ENCODE data around the gene NINL.

Gene NINL

GRCh38 chr20:25567286-25567685 is 18.0 kb downstream of the NINL start:
- no peak for TF ChIP-seq CTCF (IDR thresholded peaks at IDR 0.05)

GRCh38 chr20:25566821-25567220 is 18.5 kb downstream of the NINL start:
- no peak for TF ChIP-seq CTCF (IDR thresholded peaks at IDR 0.05)

GRCh38 chr20:25565578-25566157 is 19.7 kb downstream of the NINL start:
- TF ChIP-seq CTCF (IDR thresholded peaks at IDR 0.05): no peak

GRCh38 chr20:25563876-25564275 is 21.5 kb downstream of the NINL start:
- no peak for TF ChIP-seq CTCF (IDR thresholded peaks at IDR 0.05)

- no peak for TF ChIP-seq CTCF (IDR thresholded peaks at IDR 0.05)
Observed at GRCh38 chr20:25563362-25563761, 22.0 kb downstream of the NINL start.

- no peak for TF ChIP-seq CTCF (IDR thresholded peaks at IDR 0.05)
Observed at GRCh38 chr20:25553819-25554296, 31.5 kb downstream of the NINL start.

- TF ChIP-seq CTCF (IDR thresholded peaks at IDR 0.05): no peak
Observed at GRCh38 chr20:25552977-25553376, 32.4 kb downstream of the NINL start.
